GM20000 (cell line): ENCODE data around the gene ST6GALNAC3.

Source experiments
- DNase-seq: peaks from one replicate; pipeline ENCODE4 v3.0.0; 2012; ENCODE audit warnings: low spot score
- TF ChIP-seq, protein P1 (sequence below): IDR thresholded peaks from 2 replicates; pipeline ENCODE4 v1.5.1; 2012; ENCODE audit warnings: mild to moderate bottlenecking, control low read depth; ENCODE audit errors: extremely low read depth, missing control alignments

ST6GALNAC3 gene

DNA sequence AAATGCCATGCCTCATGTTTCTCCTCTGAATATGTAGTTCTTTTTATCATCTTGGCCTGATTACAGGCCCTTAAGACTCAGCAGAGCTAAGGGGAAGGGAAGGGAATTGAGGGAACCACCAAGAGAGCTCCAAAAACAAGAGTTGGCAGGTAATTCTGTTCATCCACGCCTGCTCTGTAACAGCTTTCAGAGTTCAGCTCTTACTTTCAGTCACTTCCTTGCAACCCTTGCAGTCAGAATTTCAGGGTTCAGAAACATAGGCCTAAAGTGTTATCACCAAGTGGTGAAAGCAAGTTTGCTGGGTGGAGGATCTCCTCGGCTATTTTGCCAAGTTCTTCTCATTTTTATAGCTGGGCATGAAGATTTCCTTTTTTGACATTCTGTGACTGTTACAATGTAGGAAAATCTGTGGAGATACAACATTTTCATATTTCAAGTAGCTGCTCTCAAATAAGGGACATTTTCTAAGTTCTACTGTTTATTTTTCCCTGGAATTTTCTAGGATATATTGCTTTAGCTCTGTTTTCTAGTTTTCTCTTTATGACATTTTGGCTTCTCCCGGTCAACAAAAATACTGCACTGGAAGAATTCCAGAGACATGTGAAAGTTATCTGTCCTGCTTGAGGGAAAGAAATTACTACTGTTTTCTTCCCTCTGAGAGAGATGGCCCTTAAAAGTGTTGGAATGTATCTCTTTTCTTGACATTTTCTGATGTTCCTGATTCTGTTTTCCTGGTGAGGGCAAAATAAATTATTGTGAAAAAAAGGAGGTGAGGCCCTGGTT, 540.9 kb downstream of the ST6GALNAC3 start:
- no peak for DNase-seq
- TF ChIP-seq, protein P1, sequence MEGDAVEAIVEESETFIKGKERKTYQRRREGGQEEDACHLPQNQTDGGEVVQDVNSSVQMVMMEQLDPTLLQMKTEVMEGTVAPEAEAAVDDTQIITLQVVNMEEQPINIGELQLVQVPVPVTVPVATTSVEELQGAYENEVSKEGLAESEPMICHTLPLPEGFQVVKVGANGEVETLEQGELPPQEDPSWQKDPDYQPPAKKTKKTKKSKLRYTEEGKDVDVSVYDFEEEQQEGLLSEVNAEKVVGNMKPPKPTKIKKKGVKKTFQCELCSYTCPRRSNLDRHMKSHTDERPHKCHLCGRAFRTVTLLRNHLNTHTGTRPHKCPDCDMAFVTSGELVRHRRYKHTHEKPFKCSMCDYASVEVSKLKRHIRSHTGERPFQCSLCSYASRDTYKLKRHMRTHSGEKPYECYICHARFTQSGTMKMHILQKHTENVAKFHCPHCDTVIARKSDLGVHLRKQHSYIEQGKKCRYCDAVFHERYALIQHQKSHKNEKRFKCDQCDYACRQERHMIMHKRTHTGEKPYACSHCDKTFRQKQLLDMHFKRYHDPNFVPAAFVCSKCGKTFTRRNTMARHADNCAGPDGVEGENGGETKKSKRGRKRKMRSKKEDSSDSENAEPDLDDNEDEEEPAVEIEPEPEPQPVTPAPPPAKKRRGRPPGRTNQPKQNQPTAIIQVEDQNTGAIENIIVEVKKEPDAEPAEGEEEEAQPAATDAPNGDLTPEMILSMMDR, result no peak

DNA sequence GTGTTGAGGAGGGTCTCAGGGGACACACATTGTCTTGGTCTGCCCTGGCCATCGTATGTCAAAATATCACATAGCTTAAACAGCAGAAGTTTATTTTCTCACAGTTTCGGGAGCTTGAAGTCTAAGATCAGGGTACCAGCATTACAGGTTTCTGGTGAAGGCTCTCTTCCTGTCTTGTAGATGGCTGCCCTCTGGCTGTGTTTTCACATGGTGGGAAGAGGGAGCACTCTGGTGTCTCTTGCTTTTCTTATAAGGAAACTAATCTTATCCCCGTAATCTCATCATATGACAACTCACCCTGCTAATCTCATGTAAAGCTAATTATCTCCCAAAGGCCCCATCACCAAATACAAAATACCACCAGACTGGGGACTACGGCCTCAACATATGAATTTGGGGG, 545.8 kb downstream of the ST6GALNAC3 start:
- TF ChIP-seq, protein P1, result no peak
- no peak for DNase-seq

DNA sequence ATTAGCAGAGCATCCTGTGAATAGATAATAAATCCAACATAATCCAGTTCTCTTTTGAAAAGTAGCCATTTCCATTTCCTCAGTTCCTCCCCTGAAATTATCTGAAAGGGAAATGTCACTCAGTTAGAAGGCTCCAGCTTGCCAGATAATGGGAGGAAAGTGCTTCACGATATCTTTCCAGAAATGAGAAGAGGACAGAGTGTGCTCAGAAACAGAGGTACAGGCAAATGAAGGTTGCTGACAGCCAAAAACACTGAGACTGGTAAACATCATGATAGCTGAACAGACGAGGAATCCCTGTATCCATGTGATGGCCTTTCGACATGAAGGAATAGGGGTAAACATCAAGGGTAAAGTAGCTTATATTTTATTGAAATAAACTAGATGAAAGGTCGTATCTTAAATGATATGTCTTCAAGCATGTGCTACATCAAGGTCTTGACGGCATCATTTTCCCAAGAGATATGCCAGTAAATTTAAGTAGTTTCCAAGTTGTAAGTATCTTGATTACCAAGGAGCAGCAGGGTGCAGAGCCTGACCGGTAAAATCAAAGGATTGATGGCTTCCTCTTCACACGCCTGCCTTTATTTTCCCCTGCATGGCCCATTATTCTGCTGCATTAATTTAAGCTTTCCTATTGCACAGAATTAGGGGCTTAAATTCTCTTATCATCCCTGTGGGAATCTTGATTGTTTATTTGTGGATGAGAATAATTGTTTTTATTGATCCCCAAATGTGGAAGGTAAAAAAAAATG, 548.4 kb downstream of the ST6GALNAC3 start:
- TF ChIP-seq, protein P1, result no peak
- no peak for DNase-seq

DNA sequence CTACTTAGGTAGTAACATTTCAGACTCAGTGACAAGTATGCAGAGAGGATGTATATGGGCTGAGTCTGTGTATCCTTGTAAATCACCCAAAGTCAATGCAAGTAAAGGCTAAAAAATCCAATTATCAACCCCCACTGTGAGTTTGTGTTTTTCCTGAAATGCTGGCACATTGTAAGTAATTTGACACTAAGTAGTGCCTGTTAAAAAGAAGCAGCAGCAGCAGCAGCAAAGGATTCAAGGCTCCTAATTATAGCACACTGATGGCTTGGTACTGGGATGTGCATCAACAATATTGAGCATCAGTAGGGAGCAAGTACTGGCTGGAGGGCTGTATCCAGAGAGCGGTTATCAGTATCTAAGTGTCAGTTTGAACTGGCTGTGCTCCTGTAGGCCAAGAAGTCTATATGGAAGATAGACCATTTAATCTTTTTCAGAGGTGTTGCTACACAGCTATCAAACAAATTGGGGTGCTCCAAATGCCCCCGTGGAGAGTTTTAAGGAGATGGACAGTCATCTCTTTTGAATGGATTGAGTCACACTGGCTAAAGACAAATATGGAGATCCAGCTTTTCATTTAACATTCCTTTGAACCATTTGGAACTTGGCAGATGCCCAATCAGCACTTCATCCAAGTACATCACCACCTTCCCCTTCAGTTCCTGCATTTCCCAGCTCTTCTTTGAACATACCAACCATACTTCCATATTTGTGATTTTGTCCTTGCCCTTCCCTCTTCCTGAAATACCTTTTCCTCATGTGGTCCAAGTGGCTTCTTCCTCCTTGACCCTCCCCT, 551.5 kb downstream of the ST6GALNAC3 start:
- DNase-seq, result no peak

DNA sequence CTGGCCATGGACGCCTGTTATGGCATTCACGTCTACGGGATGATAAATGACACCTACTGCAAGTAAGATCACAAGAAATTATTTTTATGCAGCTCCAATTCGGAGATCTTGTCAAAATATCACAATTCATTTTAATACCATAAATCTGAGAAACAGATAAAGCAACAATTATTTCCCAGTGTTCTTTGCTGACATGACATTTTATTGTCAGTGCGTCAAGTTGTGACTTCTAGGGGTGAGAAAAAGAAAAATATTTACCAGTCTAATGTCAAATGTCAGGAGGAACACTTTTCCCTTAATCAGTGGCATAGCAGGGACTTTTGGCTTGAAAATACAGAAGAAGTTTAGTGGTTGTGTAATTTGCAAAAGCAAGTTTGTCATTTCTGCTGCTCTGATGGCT, 553.0 kb downstream of the ST6GALNAC3 start:
- TF ChIP-seq, protein P1, result no peak
- no peak for DNase-seq

More for the DNA sequence above, 551.5 kb downstream of the ST6GALNAC3 start:
- TF ChIP-seq, protein P1, result no peak

DNA sequence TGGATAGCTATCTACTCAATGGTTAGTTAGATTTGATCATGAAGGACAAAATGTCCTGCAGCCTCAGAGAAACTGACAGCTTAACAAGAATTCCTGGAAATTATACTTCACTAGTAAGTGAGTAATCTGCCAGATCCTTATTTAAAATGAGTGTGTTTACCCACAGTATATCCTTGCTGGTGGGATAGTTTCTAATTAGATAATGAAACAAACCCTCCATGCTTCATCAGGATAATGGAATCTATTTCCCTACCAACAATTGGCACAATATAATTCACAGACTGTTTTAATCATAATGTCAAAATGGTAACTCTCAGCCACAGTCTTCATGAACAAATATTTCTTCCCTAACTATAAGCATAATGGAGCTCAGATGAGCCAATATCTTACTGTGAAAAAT, 553.4 kb downstream of the ST6GALNAC3 start:
- TF ChIP-seq, protein P1, result no peak
- DNase-seq, result no peak
